Lung microvascular endothelial cell (primary cell): ENCODE results near the gene EYS. TPM values are rescaled to one million over a fixed set of nuclear protein-coding genes. Genes with fewer than 3 reads are reported as not detected.
A peak's percentile ranks its signal among the peaks of the same experiment; 100 is the strongest.
"Not testable (repeated sequence)": the region's sequence is repeated elsewhere in the genome, so short reads cannot be mapped to it uniquely, and the experiment has no call there.

Experiments used
- DNase-seq, 2 donors: peaks; one replicate each; pipeline versions ENCODE4 v3.0.0 to v3.0.0-alpha.2; 2010; ENCODE audit warnings: low read depth in 2 of 2
- total RNA-seq: library from RNA; depleted of rRNA; stranded (reverse); fragments of >200 nt; gene quantifications from 2 replicates; pipeline ENCODE4 v1.2.1, GENCODE V29; 2014

The EYS gene
- total RNA-seq, 1 donor from 2014 or later: not detected

DNA sequence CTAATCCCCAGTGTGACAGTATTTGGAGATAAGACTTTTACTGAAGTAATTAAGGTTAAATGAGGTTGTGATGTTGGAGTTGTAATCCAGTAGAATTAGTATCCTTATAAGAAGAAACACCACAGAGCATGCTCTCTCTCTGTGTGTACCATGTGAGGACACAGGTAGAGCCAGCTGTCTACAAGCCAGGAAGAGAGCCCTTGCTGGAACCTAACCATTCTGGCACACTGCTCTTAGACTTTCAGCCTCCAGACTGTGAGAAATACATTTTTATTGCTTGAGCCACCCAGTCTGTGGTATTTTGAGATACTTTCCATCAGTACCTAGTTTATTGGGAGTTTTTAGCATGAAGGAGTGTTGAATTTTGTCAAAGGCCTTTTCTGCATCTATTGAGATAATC, 1961.2 kb downstream of the EYS start:
- DNase-seq: no peak

GRCh38 chr6:63744810-63745209, 1962.2 kb downstream of the EYS start:
- DNase-seq: no peak

- no peak for DNase-seq
Measured at GRCh38 chr6:63743691-63744090, 1963.3 kb downstream of the EYS start.

DNA sequence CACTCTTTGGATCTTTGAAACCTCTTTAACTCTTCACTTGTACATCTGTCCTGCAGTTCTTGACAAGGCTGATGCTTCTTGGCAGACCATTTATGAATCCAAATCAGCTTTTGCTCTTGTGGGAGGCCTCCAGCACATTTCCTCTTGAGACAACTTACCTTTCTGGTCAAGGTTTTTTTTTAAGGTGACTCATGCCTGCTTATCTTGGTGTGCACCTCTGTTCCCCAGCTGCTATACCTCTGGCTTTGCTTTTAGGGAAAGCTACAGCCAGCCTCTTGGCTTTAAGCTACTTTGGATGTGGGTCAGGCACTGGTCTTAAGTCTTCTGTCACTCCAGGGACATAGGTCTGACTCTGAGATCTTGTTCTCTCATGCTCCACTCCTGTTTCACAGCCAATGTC, 1965.0 kb downstream of the EYS start:
- DNase-seq: no peak

GRCh38 chr6:63740709-63741108, 1966.3 kb downstream of the EYS start:
- peak; percentile 46 to 87 for DNase-seq

DNA sequence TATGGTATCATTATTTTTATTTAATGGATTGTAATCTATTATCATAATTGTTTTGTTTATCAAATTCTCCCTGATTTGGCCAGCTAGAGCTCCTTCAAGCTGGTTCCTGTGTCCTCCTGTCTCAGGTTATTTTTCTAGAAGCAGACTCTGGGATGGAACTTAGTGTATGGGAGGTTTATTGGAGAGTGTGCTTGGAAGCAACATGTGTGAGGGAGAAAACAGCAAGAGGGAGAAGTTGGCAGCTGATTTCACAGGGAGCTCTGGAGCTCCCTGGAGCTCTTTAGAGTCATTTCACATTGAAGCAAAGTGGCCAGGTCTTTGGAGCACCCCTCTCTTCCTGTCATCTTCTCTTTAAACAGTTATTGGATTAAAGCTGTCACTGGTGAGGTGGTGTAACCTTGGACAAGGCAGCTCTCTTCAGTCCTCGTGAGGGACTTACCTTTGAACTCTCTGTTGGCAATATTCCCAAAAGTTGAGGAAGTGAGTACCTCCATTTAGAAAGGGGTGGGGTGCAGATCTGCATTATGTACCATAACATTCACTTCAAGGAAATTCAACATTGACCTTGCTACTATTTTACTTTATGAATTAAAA, 1967.8 kb downstream of the EYS start:
- no peak for DNase-seq

GRCh38 chr6:63738190-63738589, 1968.8 kb downstream of the EYS start:
- not testable (repeated sequence) for DNase-seq

GRCh38 chr6:63734923-63735322, 1972.1 kb downstream of the EYS start:
- no peak for DNase-seq

DNA sequence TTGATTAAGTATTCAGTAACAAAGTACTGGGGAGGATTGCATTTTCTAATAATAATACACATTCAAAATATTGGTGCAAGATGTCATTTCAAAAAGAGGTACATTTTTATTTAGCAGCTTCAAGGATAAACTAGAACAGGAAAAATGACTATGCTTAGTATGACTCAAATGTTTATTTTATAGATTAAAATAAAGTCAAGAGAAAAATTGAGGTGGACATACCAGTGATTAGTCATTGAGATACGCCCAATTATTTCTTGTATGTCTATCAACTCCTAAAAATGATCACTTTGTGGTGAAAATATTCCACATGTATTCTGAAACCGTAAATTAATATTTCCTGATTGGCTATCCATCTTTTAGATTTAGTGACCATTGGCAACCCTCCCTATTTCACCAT, 1974.7 kb downstream of the EYS start:
- DNase-seq: peak in 1 of 2 donors; percentile 48

GRCh38 chr6:63731930-63732329, 1975.1 kb downstream of the EYS start:
- peak in 1 of 2 donors; percentile 29 for DNase-seq

GRCh38 chr6:63730311-63730710, 1976.7 kb downstream of the EYS start:
- DNase-seq: no peak

DNA sequence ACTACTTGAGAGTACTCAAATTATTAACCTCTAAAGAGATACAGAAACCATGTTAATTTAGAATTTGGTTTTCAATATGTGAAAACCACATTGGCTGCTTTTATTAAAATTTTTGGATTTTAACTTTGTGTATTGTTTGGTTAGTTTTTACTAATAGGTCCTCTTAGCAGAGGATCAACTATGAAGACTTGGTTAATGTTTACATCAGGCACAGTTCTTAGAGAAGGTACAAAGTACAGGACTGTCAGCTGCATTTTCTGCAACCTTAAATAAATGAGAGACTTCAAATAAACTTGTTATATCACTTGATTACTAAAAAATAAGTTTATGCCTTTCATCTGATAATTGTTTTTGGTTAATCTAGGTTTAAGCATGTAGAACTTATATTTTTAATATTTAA, 1982.3 kb downstream of the EYS start:
- DNase-seq: no peak

- no peak for DNase-seq
Measured at GRCh38 chr6:63721181-63721580, 1985.8 kb downstream of the EYS start.

GRCh38 chr6:63716169-63716568, 1990.9 kb downstream of the EYS start:
- no peak for DNase-seq

- no peak for DNase-seq
Measured at GRCh38 chr6:63714091-63714490, 1992.9 kb downstream of the EYS start.

- no peak for DNase-seq
Measured at GRCh38 chr6:63713332-63713731, 1993.7 kb downstream of the EYS start.

DNA sequence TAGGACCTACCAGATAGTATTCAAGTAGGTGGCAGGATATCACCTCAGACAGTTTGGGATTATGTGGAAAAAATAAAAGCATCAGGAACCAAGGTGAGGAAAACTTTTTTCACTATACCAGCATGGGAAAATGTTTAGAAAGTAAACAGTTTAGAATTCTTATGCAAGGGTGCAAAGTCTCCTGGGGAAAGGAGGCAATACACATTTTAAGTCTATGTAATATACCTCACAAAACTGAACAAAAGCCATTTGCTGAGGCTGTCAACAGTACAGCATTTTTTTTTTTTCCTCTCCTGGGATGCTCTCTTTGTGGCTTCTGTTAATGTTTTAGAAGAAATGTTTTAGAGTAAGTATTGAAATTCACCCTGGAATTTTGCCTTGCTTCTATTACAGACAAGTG, 1997.9 kb downstream of the EYS start:
- no peak for DNase-seq

- DNase-seq: no peak
Measured at GRCh38 chr6:63708631-63709030, 1998.4 kb downstream of the EYS start.

GRCh38 chr6:63706630-63707029, 2000.4 kb downstream of the EYS start:
- DNase-seq: no peak

- peak in 1 of 2 donors; percentile 0 for DNase-seq
Measured at GRCh38 chr6:63705707-63706106, 2001.3 kb downstream of the EYS start.

DNA sequence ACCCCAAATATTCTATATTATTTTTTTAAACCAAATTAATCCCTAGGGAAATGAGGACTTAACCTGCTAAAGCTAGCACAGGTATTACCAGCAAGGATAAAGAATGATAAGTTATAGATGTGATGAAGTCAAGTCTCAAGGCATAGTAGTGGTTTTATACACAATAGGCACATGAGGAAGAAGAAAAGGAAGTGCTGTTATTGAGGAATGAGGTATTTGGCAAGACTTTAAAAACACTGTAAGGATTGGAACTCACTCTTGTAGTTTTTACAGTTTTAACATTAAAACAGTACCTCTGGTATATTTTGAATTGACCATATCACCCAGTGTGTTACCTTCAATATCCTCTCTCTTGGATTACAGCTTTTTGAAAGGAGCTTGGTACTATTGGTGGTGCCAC, 2016.8 kb downstream of the EYS start:
- peak in 1 of 2 donors; percentile 6 for DNase-seq

GRCh38 chr6:63689421-63689820, 2017.6 kb downstream of the EYS start:
- DNase-seq: no peak

- DNase-seq: peak in 1 of 2 donors; percentile 21
Measured at GRCh38 chr6:63685446-63686379, 2021.3 kb downstream of the EYS start.
